HG02678 (cell line): ENCODE results near the gene SLC26A8.
A peak's percentile ranks its signal among the peaks of the same experiment; 100 is the strongest.
"Not testable (repeated sequence)": the region's sequence is repeated elsewhere in the genome, so short reads cannot be mapped to it uniquely, and the experiment has no call there.

ENCODE experiments used
- ATAC-seq: cut with Tn5 transposase; IDR thresholded peaks from one replicate; pipeline ENCODE4 v1.9.1; 2021; ENCODE audit warnings: mild to moderate bottlenecking, moderate library complexity; ENCODE audit not compliant: unreplicated experiment

SLC26A8 gene

GRCh38 chr6:36019167-36019566 is 5.3 kb downstream of the SLC26A8 start:
- no peak for ATAC-seq

GRCh38 chr6:36018339-36018738 is 6.1 kb downstream of the SLC26A8 start:
- ATAC-seq = no peak

- no peak for ATAC-seq
These were observed 8.8 kb downstream of the SLC26A8 start for GRCh38 chr6:36015666-36016065.

GRCh38 chr6:36000451-36000850 is 24.0 kb downstream of the SLC26A8 start:
- ATAC-seq = no peak

GRCh38 chr6:35993150-35993549 is 31.3 kb downstream of the SLC26A8 start:
- no peak for ATAC-seq

- not testable (repeated sequence) for ATAC-seq
These were observed 36.4 kb downstream of the SLC26A8 start for GRCh38 chr6:35988047-35988446.

- ATAC-seq = no peak
These were observed 39.7 kb downstream of the SLC26A8 start for GRCh38 chr6:35984701-35985100.

- ATAC-seq = no peak
These were observed 43.3 kb downstream of the SLC26A8 start for GRCh38 chr6:35980991-35981645.

- not testable (repeated sequence) for ATAC-seq
These were observed 44.3 kb downstream of the SLC26A8 start for GRCh38 chr6:35980126-35980525.

GRCh38 chr6:35977308-35977707 is 47.1 kb downstream of the SLC26A8 start:
- no peak for ATAC-seq

- ATAC-seq = peak; percentile 53
These were observed 50.7 kb downstream of the SLC26A8 start for GRCh38 chr6:35973670-35974222.

GRCh38 chr6:35972471-35973367 is 51.7 kb downstream of the SLC26A8 start:
- ATAC-seq = no peak

- no peak for ATAC-seq
These were observed 54.3 kb downstream of the SLC26A8 start for GRCh38 chr6:35970181-35970580.

GRCh38 chr6:35969646-35970045 is 54.8 kb downstream of the SLC26A8 start:
- no peak for ATAC-seq

GRCh38 chr6:35968821-35969220 is 55.6 kb downstream of the SLC26A8 start:
- ATAC-seq = no peak

- ATAC-seq = no peak
These were observed 57.2 kb downstream of the SLC26A8 start for GRCh38 chr6:35967076-35967774.

GRCh38 chr6:35962779-35963560 is 61.5 kb downstream of the SLC26A8 start:
- no peak for ATAC-seq

GRCh38 chr6:35960187-35960586 is 64.3 kb downstream of the SLC26A8 start:
- no peak for ATAC-seq

- no peak for ATAC-seq
These were observed 68.5 kb downstream of the SLC26A8 start for GRCh38 chr6:35955970-35956369.

- ATAC-seq = no peak
These were observed 68.9 kb downstream of the SLC26A8 start for GRCh38 chr6:35955521-35955920.
